T follicular helper cell (primary cell): ENCODE data around the gene CDHR1.
"Not testable (repeated sequence)": the region's sequence is repeated elsewhere in the genome, so short reads cannot be mapped to it uniquely, and the experiment has no call there.

Experiments
- DNase-seq: peaks from one replicate; pipeline ENCODE4 v3.0.0-alpha.2; 2020; ENCODE audit warnings: low read depth
- total RNA-seq, 2 experiments: gene quantifications; one replicate each; lab custom pipeline; 2026; lab: John Stamatoyannopoulos, UW

Gene CDHR1
- total RNA-seq, result 0.13 to 0.18 reads per million in 2 experiments

GRCh38 chr10:84194424-84195043 lies at the start of gene CDHR1:
Gene CDHR1, plus strand, starts transcription at chr10:84194537. Its CDS starts 224 bp downstream, at chr10:84194761.
- DNase-seq, result no peak

- no peak for DNase-seq
Measured at GRCh38 chr10:84147347-84147746, 47.0 kb upstream of the CDHR1 start.

- DNase-seq, result not testable (repeated sequence)
Measured at GRCh38 chr10:84148006-84148597, 46.2 kb upstream of the CDHR1 start.

- DNase-seq, result no peak
Measured at GRCh38 chr10:84149854-84150253, 44.5 kb upstream of the CDHR1 start.

GRCh38 chr10:84152769-84153168 lies 41.6 kb upstream of the CDHR1 start:
- DNase-seq, result no peak

- no peak for DNase-seq
Measured at GRCh38 chr10:84155521-84155920, 38.8 kb upstream of the CDHR1 start.

GRCh38 chr10:84156009-84156408 lies 38.3 kb upstream of the CDHR1 start:
- DNase-seq, result no peak

- DNase-seq, result no peak
Measured at GRCh38 chr10:84156768-84157167, 37.6 kb upstream of the CDHR1 start.

- no peak for DNase-seq
Measured at GRCh38 chr10:84158061-84158460, 36.3 kb upstream of the CDHR1 start.

GRCh38 chr10:84158550-84158949 lies 35.8 kb upstream of the CDHR1 start:
- no peak for DNase-seq

GRCh38 chr10:84159076-84159685 lies 35.2 kb upstream of the CDHR1 start:
- no peak for DNase-seq

- DNase-seq, result no peak
Measured at GRCh38 chr10:84160663-84161362, 33.5 kb upstream of the CDHR1 start.

GRCh38 chr10:84163996-84164395 lies 30.3 kb upstream of the CDHR1 start:
- no peak for DNase-seq

- DNase-seq, result no peak
Measured at GRCh38 chr10:84164442-84164841, 29.9 kb upstream of the CDHR1 start.

GRCh38 chr10:84166620-84167288 lies 27.6 kb upstream of the CDHR1 start:
- no peak for DNase-seq

- not testable (repeated sequence) for DNase-seq
Measured at GRCh38 chr10:84167289-84167653, 27.1 kb upstream of the CDHR1 start.

GRCh38 chr10:84168382-84168781 lies 26.0 kb upstream of the CDHR1 start:
- DNase-seq, result not testable (repeated sequence)

GRCh38 chr10:84171237-84171636 lies 23.1 kb upstream of the CDHR1 start:
- DNase-seq, result not testable (repeated sequence)

GRCh38 chr10:84171700-84172466 lies 22.5 kb upstream of the CDHR1 start:
- DNase-seq, result not testable (repeated sequence)

- DNase-seq, result no peak
Measured at GRCh38 chr10:84172467-84173356, 21.6 kb upstream of the CDHR1 start.
